Gastroesophageal sphincter (tissue), 3 donors: ENCODE results near the gene CD46.

Source experiments
- CTCF ChIP-seq, 4 experiments: fragments of 200-600 bp in 2 of 4; fragments of 450-650 bp in 2 of 4; sonication (generic) in 1 of 4; IDR thresholded peaks; one replicate each; pipeline ENCODE4 v1.5.1; 2017 to 2019; ENCODE audit warnings: antibody characterized with exemption in 4 of 4, mild to moderate bottlenecking in 2 of 4, moderate library complexity in 2 of 4
- EP300 ChIP-seq: sonication (generic); formaldehyde crosslinking; IDR thresholded peaks from one replicate; pipeline ENCODE4 v1.6.1; 2017; ENCODE audit warnings: antibody characterized with exemption, mild to moderate bottlenecking
- POLR2A ChIP-seq, 2 donors: fragments of 450-650 bp; IDR thresholded peaks; one replicate each; pipeline ENCODE4 v1.6.1; 2017; ENCODE audit warnings: antibody characterized with exemption in 2 of 2, mild to moderate bottlenecking in 2 of 2, moderate library complexity in 1 of 2

- TF ChIP-seq CTCF (IDR thresholded peaks at IDR 0.05) (no peak), POLR2A (IDR thresholded peaks at IDR 0.05) (no peak), EP300 (no peak)
Measured at GRCh38 chr1:207839083-207839413, 87.2 kb downstream of the CD46 start.
